SU-DHL-6 (cell line): Measurements from ENCODE around the gene RARRES1.

Source experiments
- EZH2phosphoT487 ChIP-seq: fragments of 200-600 bp; sonication (generic), shearing (Covaris generic); conservative IDR thresholded peaks from 2 replicates; pipeline ENCODE4 v1.6.1; 2018; ENCODE audit warnings: mild to moderate bottlenecking, antibody characterized with exemption, low read length, moderate library complexity, mixed read lengths
- TF ChIP-seq, protein P1 (sequence below): fragments of 200-600 bp; sonication (generic); IDR thresholded peaks from one replicate; pipeline ENCODE4 v1.5.1; 2017; ENCODE audit warnings: antibody characterized with exemption, mild to moderate bottlenecking, low read length, moderate library complexity; ENCODE audit not compliant: insufficient read depth, poor library complexity, severe bottlenecking

DNA sequence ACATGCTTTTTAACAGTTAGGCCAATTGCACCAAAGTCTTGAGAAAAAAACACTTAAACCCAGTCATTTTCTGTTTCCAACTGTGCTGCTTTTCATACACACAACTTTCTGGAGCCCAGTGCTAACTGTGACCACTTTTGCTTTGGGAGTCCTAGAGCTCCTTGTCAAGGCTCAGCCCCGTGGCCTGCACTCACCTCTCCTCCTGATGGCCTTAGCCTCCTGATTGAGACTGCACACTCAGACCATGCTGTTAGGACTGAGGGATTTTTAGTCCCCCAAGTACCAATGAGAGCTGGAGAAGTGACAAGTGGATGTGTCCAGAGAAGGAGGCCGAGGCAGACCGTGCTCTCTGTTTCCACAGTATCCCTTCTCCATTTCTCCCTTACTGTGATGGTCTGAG is 15.2 kb upstream of the RARRES1 start:
- TF ChIP-seq, protein P1, sequence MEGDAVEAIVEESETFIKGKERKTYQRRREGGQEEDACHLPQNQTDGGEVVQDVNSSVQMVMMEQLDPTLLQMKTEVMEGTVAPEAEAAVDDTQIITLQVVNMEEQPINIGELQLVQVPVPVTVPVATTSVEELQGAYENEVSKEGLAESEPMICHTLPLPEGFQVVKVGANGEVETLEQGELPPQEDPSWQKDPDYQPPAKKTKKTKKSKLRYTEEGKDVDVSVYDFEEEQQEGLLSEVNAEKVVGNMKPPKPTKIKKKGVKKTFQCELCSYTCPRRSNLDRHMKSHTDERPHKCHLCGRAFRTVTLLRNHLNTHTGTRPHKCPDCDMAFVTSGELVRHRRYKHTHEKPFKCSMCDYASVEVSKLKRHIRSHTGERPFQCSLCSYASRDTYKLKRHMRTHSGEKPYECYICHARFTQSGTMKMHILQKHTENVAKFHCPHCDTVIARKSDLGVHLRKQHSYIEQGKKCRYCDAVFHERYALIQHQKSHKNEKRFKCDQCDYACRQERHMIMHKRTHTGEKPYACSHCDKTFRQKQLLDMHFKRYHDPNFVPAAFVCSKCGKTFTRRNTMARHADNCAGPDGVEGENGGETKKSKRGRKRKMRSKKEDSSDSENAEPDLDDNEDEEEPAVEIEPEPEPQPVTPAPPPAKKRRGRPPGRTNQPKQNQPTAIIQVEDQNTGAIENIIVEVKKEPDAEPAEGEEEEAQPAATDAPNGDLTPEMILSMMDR: no peak
- TF ChIP-seq EZH2phosphoT487: no peak
